DMS79 treated with DMSO at 0.1 percent for 48 hours (cell line): ENCODE measurements around the gene TSR1.

Source experiments
- DNase-seq: peaks from one replicate; lab custom pipeline; 2025; lab: John Stamatoyannopoulos, UW

Gene TSR1

DNA sequence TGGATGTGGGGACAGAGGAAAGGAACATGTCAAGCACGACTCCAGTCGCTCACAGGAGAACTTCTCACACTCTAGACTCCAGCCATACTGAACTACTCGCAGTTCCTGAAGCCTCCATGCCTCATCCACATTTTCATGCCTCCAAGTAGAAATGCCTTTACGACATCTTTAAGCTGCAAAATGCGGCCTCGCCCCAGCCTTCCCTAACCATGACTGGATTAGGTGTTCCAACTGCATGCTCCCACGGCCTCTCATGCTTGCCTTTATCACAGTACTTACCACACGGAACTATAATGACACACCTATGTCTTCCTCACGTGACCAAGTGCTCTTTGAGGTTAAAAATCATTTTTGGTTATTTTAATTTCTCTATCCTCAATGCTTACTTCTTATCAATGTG is 56.5 kb downstream of the TSR1 start:
- DNase-seq: no peak

DNA sequence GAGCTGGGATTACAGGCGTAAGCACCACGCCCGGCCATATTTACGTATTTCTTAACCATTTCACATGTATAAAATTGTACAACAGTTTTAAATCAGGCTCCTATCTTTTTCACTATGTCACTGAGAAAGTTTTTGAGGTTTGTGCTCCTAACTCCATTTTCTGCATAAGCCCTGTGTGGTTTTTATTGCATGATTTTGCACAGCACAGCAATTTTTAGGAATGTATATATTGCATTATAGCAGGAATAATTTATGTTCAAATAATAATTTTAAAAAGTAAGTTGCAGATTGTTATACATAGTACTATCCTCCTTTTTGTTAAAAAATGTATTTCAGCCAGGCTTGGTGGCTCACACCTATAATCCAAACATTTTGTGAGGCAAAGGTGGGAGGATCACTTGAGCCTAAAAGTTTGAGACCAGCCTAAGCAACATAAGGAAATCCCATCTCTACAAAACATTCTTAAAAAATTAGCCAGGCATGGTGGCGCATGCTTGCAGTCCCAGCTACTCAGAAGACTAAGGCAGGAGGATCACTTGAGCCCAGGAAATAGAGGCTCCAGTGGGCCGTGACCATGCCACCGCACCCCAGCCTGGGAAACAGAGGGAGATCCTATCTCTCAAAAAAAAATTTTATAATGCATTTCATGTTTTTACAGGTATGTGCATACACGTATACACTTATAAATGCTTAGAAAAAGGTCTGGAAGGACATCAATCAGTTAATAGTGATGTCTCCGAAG is 58.7 kb downstream of the TSR1 start:
- peak; percentile 13 for DNase-seq

DNA sequence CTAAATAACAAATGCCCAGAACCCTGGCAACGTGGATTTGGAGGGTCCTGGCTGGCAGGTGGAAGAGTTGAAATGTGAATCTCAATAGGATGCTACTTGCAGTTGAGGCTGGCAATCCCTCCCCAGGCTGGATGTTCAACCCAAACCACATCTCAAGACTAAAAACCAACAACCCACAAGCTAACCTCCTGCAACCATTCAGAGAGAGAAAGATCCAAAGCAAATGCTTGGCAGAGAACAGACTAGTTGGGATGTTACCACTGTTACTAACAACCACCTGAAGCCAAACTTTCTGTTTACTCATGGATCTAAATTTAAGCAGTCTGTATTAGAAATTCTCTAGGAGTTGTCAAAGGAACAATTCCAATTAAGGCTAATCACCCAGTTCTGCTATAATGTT is 60.5 kb downstream of the TSR1 start:
- no peak for DNase-seq

DNA sequence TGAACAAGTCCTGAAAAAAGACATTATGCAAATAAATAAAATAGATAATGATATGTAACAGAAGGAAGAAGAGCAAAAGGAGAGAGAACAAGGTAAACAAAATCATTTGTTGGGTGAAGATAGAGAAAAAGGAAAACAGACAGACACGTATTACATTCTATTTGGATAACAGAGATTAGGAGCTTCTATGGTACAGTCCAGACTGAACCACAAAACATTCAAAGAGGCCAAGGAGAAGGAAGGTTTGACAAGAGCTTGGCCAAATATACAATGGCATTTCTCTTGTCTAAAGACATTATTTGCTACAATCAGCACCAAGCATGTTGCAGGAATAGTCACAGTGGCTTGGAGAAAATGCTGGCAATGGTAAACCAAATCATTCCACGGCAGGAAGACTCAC is 61.8 kb downstream of the TSR1 start:
- no peak for DNase-seq
